ENCODE measurements around the gene SLC23A2.
"Not testable (repeated sequence)": the region's sequence is repeated elsewhere in the genome, so short reads cannot be mapped to it uniquely, and the experiment has no call there.

Gene SLC23A2

DNA sequence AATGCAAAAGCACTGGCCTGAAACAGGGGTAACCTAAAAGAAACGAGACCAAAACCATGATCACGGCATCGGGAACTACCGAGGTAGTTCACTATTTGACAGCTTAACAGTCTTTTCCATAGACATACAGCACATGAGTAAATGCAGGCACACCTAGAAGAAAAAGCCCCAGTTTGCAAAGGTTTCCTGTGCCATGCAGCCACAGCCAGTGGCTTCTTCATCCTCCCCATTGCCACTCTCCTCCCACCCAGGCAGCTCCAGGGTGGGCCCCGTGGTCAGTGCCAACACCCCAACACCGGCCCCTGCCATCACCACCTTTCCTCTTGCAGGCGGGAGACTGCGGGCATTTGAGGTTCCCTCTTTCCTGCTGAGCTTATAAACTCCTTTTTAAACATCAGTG lies 115.4 kb downstream of the SLC23A2 start:
- TF ChIP-seq, protein P1, sequence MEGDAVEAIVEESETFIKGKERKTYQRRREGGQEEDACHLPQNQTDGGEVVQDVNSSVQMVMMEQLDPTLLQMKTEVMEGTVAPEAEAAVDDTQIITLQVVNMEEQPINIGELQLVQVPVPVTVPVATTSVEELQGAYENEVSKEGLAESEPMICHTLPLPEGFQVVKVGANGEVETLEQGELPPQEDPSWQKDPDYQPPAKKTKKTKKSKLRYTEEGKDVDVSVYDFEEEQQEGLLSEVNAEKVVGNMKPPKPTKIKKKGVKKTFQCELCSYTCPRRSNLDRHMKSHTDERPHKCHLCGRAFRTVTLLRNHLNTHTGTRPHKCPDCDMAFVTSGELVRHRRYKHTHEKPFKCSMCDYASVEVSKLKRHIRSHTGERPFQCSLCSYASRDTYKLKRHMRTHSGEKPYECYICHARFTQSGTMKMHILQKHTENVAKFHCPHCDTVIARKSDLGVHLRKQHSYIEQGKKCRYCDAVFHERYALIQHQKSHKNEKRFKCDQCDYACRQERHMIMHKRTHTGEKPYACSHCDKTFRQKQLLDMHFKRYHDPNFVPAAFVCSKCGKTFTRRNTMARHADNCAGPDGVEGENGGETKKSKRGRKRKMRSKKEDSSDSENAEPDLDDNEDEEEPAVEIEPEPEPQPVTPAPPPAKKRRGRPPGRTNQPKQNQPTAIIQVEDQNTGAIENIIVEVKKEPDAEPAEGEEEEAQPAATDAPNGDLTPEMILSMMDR (conservative IDR thresholded peaks at IDR 0.05; ENCODE audit: low read depth), result no peak
- ChIA-PET POLR2A (ENCODE audit: low non-redundant PET) (no interaction called here), CTCF (no interaction called here)
- no peak for DNase-seq (ENCODE audit: low spot score)
- no peak overlapping the region for H3K27ac ChIP-seq

DNA sequence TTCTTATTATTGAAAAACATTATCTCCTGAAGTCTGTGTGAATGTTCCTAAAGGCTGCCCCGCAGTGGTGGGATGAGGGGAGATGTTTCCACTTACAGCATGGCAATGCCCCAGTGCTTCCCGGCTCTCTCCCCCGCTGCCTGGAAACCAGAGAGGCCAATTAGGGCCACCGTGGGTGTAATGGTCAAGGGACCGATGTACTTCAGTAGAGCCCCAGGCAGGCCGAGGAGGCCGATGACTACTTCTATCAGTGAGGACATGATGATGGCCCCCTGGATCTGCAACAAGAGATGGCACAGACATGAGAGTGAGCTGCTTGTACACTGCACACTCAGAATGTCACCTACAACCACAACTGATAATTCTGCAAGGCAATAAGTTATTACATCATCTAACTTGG lies 117.8 kb downstream of the SLC23A2 start:
- TF ChIP-seq, protein P1 (conservative IDR thresholded peaks at IDR 0.05; ENCODE audit: low read depth), result no peak
- H3K27ac ChIP-seq, result no peak overlapping the region
- POLR2A ChIA-PET (ENCODE audit: low non-redundant PET), result no interaction called here
- CTCF ChIA-PET, result no interaction called here
- DNase-seq (ENCODE audit: low spot score), result no peak

DNA sequence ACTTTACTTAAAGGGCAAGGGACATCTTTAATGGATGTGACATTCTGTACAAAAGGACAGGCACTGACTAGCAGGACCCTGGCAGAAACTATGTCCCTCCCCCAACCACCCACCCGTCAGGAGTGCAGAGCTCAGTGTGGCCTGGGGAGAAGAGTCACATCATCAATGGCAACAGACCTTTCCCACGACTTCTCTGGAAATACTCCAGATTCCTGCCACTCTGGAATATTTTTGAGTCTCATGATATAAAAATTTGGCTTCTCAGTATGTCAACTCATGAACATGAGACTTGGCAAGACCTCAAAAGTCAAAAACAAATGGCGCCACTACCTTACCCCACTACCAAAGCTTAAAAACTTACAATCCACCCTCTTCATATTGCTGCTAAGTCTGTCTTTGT lies 118.3 kb downstream of the SLC23A2 start:
- POLR2A ChIA-PET (ENCODE audit: low non-redundant PET), result no interaction called here
- CTCF ChIA-PET, result no interaction called here
- TF ChIP-seq, protein P1 (conservative IDR thresholded peaks at IDR 0.05; ENCODE audit: low read depth), result no peak
- DNase-seq (ENCODE audit: low spot score), result no peak
- H3K27ac ChIP-seq, result no peak overlapping the region

DNA sequence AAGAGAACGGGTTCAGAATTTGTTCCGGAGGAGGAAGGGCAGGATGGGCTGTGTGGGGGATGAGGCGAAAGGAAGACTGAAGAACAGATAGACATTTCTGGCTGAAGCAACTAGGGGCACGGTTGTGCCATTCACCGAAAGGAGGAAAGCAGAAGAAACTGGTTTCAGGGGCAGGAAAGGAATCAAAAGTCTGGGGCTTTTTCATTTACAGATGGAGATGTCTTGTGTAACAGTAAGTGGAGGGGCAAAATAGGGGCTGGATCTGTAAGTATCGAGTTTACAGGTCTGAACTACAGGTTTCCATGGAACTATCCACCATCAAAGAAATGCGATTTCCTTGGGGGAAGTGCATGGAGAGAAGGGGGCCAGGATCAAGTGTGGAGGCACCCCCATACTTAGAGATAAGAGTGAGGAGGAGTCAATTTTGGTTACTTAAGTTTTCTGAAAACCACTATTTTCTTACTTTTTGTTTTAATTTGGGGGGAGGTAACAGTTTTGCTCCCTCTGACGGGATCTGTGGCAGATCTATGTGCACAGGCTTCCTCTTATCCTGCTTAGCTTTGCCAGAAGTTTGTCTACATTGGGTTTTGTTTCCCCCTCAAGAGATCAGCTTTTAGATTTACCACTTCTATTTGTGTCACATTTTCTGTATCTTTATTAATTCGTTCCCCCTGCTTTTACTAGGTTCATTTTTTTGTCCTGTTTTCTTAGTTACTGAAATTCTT lies 120.1 kb downstream of the SLC23A2 start:
- TF ChIP-seq, protein P1 (conservative IDR thresholded peaks at IDR 0.05; ENCODE audit: low read depth), result no peak
- no peak for DNase-seq (ENCODE audit: low spot score)
- ChIA-PET CTCF (interaction anchor here (0.6 kb wide), 1 partner anchor 27 kb away, joined by 3 read pairs; no protein-coding TSS in a partner anchor), POLR2A (ENCODE audit: low non-redundant PET) (interaction anchor here (0.6 kb wide), 1 partner anchor 8 kb away, joined by 4 read pairs; no protein-coding TSS in a partner anchor)
- H3K27ac ChIP-seq, result no peak overlapping the region

DNA sequence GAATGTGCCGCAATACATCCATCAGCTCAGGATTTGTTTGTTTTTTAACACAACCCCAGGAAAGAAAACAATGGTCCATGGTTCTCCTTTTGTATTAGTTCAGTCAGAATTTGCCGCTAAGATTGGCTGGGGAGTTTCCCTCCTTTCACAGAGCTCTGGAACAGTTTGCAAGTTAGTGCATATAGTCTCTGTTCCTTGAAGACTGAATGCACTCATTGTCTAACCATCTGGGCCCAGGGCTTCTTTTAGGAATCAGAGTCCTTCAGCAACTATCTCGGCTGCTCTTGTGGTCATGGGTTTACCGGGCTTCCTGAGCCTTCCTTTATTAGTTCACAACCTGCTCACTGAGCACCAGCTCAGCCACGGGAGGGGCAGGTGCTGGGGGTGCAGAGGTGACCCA lies 121.3 kb downstream of the SLC23A2 start:
- POLR2A ChIA-PET (ENCODE audit: low non-redundant PET), result no interaction called here
- TF ChIP-seq, protein P1 (conservative IDR thresholded peaks at IDR 0.05; ENCODE audit: low read depth), result no peak
- DNase-seq (ENCODE audit: low spot score), result no peak
- CTCF ChIA-PET, result interaction anchor here (0.6 kb wide), 2 partner anchors 9 to 568 kb away, joined by 3 to 10 read pairs; no protein-coding TSS in a partner anchor
- no peak overlapping the region for H3K27ac ChIP-seq

DNA sequence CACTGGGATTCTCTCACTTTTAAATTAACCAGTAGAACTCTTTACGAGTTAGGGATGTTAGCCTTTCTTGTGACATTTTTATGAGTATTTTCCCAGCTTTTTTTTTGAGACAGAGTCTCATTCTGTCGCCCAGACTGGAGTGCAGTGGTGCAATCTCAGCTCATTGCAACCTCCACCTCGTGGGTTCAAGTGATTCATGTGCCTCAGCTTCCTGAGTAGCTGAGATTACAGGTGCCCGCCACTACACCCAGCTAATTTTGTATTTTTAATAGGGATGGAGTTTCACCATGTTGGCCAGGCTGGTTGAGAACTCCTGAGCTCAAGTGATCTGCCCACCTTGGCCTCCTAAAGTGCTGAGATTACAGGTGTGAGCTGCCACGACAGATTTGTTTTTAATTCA lies 123.2 kb downstream of the SLC23A2 start:
- POLR2A ChIA-PET (ENCODE audit: low non-redundant PET); DNase-seq (ENCODE audit: low spot score); H3K27ac ChIP-seq: not testable (repeated sequence)
- CTCF ChIA-PET, result interaction anchor here (0.6 kb wide), 1 partner anchor 223 kb away, joined by 4 read pairs; no protein-coding TSS in a partner anchor

DNA sequence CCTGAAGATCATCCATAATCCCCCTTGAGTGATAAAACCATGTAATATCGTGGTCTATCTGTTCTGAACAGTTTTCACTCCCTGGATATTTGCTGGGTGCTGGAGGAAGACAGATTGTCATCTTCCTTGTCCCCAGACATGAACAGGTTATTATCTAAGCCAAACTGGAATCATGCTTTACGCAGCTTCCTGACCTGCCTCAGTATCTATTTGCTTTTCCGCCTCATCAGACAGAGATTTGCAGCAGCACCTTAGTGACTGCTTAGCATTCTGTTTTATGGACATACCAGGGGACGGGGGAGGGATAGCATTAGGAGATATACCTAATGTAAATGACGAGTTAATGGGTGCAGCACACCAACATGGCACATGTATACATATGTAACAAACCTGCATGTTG lies 124.6 kb downstream of the SLC23A2 start:
- no peak overlapping the region for H3K27ac ChIP-seq
- ChIA-PET CTCF (no interaction called here), POLR2A (ENCODE audit: low non-redundant PET) (interaction anchor here (0.6 kb wide), 1 partner anchor 8 kb away, joined by 3 read pairs; no protein-coding TSS in a partner anchor)
- DNase-seq (ENCODE audit: low spot score), result no peak
- TF ChIP-seq, protein P1 (conservative IDR thresholded peaks at IDR 0.05; ENCODE audit: low read depth), result no peak

All from RWPE1 (cell line).